Liver (tissue), 3 donors: Measurements from ENCODE around the gene UTS2R.

Experiments
- FOXA1 ChIP-seq: IDR thresholded peaks from 2 replicates; pipeline ENCODE4 v1.6.1; 2016; ENCODE audit warnings: antibody characterized with exemption
- JUND ChIP-seq, 2 donors: IDR thresholded peaks; 2 replicates each; pipeline ENCODE4 v1.6.1; 2016; ENCODE audit warnings: antibody characterized with exemption in 2 of 2
- NR2F2 ChIP-seq: IDR thresholded peaks from 2 replicates; pipeline ENCODE4 v1.6.1; 2016; ENCODE audit warnings: antibody characterized with exemption
- SP1 ChIP-seq: IDR thresholded peaks from 2 replicates; pipeline ENCODE4 v1.6.1; 2018; ENCODE audit warnings: antibody characterized with exemption, mild to moderate bottlenecking
- TF ChIP-seq, protein P1 (sequence below): fragments of 150-350 bp; IDR thresholded peaks from 2 replicates; pipeline ENCODE4 v1.5.1; 2017; ENCODE audit warnings: improper control_type of control experiment, low read depth, low read length; ENCODE audit not compliant: missing input control
- donor health status: healthy.
- donor health status: healthy.

DNA sequence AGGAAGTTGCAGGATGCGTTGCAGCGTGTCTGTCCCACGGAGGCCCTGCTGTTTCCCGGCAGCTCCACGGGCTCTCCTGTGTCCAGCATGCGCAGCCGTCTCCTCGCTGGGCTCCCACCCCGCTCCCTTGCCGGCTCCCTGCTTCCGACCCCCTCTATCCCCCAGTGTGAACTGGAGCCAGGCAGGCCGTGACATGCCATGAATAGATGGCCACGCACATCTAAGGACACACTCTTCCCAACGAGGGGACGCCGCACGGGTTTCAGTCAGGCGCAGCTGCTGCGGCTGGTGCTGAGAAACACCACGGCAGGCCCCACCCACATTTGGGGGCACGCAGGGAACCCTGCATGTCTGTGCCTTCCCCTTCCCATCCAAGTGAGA lies 37.4 kb downstream of the UTS2R start:
- TF ChIP-seq, protein P1, sequence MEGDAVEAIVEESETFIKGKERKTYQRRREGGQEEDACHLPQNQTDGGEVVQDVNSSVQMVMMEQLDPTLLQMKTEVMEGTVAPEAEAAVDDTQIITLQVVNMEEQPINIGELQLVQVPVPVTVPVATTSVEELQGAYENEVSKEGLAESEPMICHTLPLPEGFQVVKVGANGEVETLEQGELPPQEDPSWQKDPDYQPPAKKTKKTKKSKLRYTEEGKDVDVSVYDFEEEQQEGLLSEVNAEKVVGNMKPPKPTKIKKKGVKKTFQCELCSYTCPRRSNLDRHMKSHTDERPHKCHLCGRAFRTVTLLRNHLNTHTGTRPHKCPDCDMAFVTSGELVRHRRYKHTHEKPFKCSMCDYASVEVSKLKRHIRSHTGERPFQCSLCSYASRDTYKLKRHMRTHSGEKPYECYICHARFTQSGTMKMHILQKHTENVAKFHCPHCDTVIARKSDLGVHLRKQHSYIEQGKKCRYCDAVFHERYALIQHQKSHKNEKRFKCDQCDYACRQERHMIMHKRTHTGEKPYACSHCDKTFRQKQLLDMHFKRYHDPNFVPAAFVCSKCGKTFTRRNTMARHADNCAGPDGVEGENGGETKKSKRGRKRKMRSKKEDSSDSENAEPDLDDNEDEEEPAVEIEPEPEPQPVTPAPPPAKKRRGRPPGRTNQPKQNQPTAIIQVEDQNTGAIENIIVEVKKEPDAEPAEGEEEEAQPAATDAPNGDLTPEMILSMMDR, result no peak
- no peak for TF ChIP-seq NR2F2
- TF ChIP-seq JUND (IDR thresholded peaks at IDR 0.05), result no peak
- TF ChIP-seq SP1, result no peak
- no peak for TF ChIP-seq FOXA1
